WI38 (cell line): ENCODE measurements around the gene RBM34.
A peak's percentile ranks its signal among the peaks of the same experiment; 100 is the strongest.

Experiments
- H3K4me3 ChIP-seq: 2 replicates; pipeline ENCODE4 v1.5.1; 2011; ENCODE audit warnings: low read depth, mild to moderate bottlenecking, control low read depth, low read length
- TF ChIP-seq, protein P1 (sequence below): IDR thresholded peaks from 2 replicates; pipeline ENCODE4 v1.5.1; 2012; ENCODE audit warnings: low read depth, mild to moderate bottlenecking, control low read depth, low read length

RBM34 gene

GRCh38 chr1:235127732-235128455 lies 33.2 kb downstream of the RBM34 start:
- TF ChIP-seq, protein P1, sequence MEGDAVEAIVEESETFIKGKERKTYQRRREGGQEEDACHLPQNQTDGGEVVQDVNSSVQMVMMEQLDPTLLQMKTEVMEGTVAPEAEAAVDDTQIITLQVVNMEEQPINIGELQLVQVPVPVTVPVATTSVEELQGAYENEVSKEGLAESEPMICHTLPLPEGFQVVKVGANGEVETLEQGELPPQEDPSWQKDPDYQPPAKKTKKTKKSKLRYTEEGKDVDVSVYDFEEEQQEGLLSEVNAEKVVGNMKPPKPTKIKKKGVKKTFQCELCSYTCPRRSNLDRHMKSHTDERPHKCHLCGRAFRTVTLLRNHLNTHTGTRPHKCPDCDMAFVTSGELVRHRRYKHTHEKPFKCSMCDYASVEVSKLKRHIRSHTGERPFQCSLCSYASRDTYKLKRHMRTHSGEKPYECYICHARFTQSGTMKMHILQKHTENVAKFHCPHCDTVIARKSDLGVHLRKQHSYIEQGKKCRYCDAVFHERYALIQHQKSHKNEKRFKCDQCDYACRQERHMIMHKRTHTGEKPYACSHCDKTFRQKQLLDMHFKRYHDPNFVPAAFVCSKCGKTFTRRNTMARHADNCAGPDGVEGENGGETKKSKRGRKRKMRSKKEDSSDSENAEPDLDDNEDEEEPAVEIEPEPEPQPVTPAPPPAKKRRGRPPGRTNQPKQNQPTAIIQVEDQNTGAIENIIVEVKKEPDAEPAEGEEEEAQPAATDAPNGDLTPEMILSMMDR: no peak

GRCh38 chr1:235127203-235127602 lies 33.8 kb downstream of the RBM34 start:
- TF ChIP-seq, protein P1: no peak
- peak overlapping the region; percentile 99 for H3K4me3 ChIP-seq

More at GRCh38 chr1:235127732-235128455, 33.2 kb downstream of the RBM34 start:
- peak overlapping the region; percentile 99 for H3K4me3 ChIP-seq

- TF ChIP-seq, protein P1: no peak
- no peak overlapping the region for H3K4me3 ChIP-seq
Measured at GRCh38 chr1:235124665-235125064, 36.4 kb downstream of the RBM34 start.

DNA sequence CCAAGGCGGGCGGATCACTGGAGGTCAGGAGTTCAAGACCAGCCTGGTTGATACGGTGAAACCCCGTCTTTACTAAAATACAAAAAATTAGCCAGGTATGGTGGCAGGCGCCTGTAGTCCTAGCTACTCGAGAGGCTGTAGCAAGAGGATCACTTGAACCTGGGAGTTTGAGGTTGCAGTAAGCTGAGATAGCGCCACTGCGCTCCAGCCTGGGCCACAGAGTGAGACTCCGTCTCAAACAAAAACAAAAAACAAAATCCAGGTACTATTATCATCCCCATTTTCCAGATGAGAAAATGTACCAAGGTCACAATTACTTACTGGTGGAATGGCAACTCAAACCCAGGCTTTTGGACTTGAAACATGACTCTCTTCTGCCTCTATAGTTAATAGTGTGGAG lies 36.9 kb downstream of the RBM34 start:
- no peak overlapping the region for H3K4me3 ChIP-seq
- TF ChIP-seq, protein P1: no peak

DNA sequence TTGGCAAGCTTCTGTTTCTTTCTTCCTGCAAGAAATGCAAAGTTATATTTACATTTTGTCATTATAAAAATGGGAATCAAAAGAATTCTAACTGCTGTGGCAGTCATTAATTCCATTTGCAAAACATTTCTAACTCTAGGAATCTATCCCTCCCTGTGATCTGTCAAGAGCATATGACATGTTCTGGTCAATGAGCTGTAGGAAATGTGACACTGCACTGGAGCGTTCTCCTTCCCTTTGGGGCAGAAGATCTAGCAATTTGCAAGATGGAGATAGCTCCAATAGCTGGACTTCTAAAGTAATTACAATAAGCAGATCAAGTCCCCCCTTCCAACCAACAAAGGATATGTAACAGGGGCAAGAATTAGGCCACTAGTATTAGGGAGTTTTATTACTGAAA lies 38.7 kb downstream of the RBM34 start:
- no peak overlapping the region for H3K4me3 ChIP-seq
- TF ChIP-seq, protein P1: no peak

DNA sequence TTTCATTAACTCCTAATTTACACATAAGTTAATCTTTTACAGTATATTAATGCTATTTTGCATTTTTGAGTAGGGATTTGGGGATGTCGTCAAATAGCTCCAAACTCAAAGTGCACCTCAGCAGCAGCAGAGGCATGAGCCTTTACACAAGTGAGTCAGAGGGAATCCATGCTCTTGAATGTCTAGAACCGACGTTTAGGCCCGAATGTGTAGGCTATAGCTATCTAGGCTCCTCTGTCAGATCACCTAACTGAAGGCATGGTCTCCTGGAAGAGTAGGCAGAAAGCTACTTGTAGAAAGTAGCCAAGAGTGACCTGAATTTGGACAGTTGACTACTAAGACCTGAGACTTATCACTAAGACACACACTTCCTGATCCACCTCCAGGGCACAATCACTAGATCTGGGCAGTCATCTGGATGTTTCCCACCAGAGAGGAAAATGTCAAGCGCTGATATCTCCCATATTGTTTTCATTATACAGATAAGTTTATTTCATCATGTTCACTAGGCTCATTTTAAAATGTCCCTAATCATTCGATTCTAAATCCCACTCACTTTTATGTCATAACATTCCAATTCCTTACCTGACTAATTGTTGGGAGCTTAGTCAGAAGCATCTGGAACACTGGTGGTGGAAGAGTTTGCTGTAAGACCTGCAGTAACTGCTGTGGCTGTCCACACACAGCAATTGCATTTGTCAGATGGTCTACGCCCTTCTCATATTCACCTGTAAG lies 47.7 kb downstream of the RBM34 start:
- H3K4me3 ChIP-seq: no peak overlapping the region
- TF ChIP-seq, protein P1: no peak
